Measurements from ENCODE around the gene SDR39U1. TPM values are rescaled to one million over a fixed set of nuclear protein-coding genes. Genes with fewer than 3 reads are reported as not detected.

The SDR39U1 gene
- polyA plus RNA-seq, 1 donor: 44.4 TPM

DNA sequence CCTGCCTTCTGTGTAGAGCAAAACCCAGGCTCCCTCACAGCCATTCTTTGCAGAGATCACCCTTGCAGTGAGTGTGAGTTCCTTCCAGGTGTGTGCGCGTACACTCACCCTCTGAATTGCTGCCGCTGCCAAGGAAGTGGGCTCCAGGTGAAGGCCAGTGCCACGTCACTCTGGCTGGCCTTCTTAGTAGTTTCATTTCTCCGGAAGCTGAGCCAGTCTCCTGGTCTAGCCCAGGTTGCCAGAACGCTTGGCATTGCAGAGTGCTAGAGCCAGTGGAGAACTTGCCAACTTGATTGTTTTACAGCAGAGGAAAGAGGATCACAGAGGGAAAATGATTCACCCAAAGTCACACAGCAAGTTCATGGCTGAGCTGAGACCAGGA is 24.1 kb downstream of the SDR39U1 start:
- WGBS (ENCODE audit: insufficient coverage, low lambda C conversion rate): no CpG with 5 or more reads among the region's 6 CpGs
- H3K27ac ChIP-seq (ENCODE audit: low read length): no peak overlapping the region
- no peaks in the 10 kb centered on the region for H3K27me3 ChIP-seq (ENCODE audit: control insufficient read depth, insufficient read depth, low read length)
- no peak for DNase-seq
- H3K4me1 ChIP-seq (ENCODE audit: control insufficient read depth, insufficient read depth, low read length): peaks cover 11% of the 10 kb centered on the region
- no peak overlapping the region for H3K4me3 ChIP-seq (ENCODE audit: low read length)
- H3K36me3 ChIP-seq (ENCODE audit: control insufficient read depth, insufficient read depth, low read length): peaks cover 22% of the 10 kb centered on the region
- H3K9me3 ChIP-seq (ENCODE audit: control insufficient read depth, low read depth, low read length): no peaks in the 10 kb centered on the region

DNA sequence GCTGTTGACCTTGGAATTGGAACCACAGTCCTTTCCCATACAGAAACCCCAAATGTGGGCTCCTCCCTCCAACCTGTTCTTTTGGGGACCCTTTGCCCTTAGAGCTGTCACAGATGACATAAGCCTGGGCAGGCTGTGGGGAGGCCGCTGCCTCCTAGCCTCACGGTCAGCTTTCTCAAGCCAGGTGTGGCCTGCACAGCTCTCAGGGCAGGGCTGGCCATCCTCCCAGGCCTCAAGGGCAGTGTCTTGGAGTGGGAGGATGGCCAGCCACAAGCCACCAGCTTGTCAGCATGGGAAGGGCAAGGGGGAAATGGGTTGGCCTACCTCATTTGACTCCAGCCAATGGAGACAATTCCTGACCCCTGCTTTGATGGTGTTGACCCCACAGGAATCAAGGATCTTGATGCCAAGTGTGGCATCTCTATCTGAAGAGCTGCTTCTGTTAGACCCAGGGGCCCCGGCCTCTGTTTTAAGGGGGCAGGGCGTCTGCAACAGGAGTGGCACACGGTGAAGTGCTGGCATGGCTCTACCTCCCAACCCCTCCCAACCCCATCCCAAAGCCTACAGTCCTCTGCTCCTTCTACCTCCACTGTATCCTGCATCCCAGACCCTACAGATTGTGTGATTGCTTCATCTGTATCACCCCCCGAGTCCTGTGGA is 24.6 kb downstream of the SDR39U1 start:
- no peak for DNase-seq
- WGBS (ENCODE audit: insufficient coverage, low lambda C conversion rate): no CpG with 5 or more reads among the region's 6 CpGs
- no peaks in the 10 kb centered on the region for H3K27me3 ChIP-seq (ENCODE audit: control insufficient read depth, insufficient read depth, low read length)
- peaks cover 27% of the 10 kb centered on the region for H3K36me3 ChIP-seq (ENCODE audit: control insufficient read depth, insufficient read depth, low read length)
- peaks cover 6% of the 10 kb centered on the region for H3K4me1 ChIP-seq (ENCODE audit: control insufficient read depth, insufficient read depth, low read length)
- no peaks in the 10 kb centered on the region for H3K9me3 ChIP-seq (ENCODE audit: control insufficient read depth, low read depth, low read length)
- H3K4me3 ChIP-seq (ENCODE audit: low read length): no peak overlapping the region
- no peak overlapping the region for H3K27ac ChIP-seq (ENCODE audit: low read length)

DNA sequence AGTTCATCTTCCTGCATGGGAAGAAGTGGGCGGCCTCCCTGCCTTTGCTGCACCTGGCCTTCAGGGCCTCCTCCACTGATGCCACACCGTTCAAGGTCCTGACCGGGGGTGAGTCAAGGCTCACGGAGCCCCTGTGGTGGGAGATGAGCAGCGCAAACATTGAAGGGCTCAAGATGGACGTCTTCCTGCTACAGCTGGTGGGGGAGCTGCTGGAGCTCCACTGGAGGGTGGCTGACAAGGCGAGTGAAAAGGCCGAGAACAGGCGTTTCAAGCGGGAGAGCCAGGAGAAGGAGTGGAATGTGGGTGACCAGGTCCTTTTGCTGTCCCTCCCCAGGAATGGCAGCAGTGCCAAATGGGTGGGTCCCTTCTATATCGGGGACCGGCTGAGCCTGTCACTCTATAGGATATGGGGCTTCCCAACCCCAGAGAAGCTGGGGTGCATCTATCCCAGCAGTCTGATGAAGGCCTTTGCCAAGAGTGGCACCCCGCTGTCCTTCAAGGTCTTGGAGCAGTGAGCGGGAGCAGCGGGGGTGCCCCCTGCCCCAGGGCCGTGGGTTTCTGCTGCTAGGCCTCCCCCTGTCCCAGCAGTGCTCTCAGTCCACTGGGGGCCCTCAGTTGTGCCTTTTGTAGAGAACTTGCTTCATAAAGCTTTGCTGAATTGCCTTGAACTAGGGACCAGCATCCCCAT is 25.5 kb downstream of the SDR39U1 start:
- Histone ChIP-seq H3K9me3 (ENCODE audit: control insufficient read depth, low read depth, low read length) (no peaks in the 10 kb centered on the region), H3K36me3 (ENCODE audit: control insufficient read depth, insufficient read depth, low read length) (peaks cover 36% of the 10 kb centered on the region), H3K4me3 (ENCODE audit: low read length) (no peak overlapping the region), H3K27ac (ENCODE audit: low read length) (no peak overlapping the region), H3K4me1 (ENCODE audit: control insufficient read depth, insufficient read depth, low read length) (no peaks in the 10 kb centered on the region), H3K27me3 (ENCODE audit: control insufficient read depth, insufficient read depth, low read length) (no peaks in the 10 kb centered on the region)
- no peak for DNase-seq
- no CpG with 5 or more reads among the region's 16 CpGs for WGBS (ENCODE audit: insufficient coverage, low lambda C conversion rate)

DNA sequence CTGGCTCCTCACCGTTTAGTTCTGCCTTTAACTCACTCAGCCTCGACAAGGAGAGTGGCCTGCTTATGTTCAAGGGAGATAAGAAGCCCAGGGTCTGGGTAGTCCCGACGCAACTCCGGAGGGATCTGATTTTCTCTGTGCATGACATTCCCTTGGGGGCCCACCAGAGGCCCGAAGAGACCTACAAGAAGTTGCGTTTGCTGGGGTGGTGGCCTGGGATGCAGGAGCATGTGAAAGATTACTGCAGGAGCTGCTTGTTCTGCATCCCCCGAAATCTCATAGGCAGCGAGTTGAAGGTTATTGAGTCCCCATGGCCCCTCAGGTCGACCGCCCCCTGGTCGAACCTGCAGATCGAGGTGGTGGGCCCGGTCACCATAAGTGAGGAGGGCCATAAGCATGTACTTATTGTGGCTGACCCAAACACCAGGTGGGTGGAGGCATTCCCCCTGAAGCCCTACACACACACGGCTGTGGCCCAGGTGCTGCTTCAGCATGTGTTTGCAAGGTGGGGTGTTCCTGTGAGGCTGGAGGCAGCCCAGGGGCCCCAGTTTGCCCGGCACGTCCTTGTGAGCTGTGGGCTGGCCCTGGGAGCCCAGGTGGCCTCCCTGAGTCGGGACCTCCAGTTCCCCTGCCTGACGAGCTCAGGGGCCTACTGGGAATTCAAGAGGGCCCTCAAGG is 26.2 kb downstream of the SDR39U1 start:
- no CpG with 5 or more reads among the region's 19 CpGs for WGBS (ENCODE audit: insufficient coverage, low lambda C conversion rate)
- DNase-seq: no peak
- Histone ChIP-seq H3K36me3 (ENCODE audit: control insufficient read depth, insufficient read depth, low read length) (peaks cover 41% of the 10 kb centered on the region), H3K9me3 (ENCODE audit: control insufficient read depth, low read depth, low read length) (no peaks in the 10 kb centered on the region), H3K27ac (ENCODE audit: low read length) (no peak overlapping the region), H3K4me3 (ENCODE audit: low read length) (no peak overlapping the region), H3K27me3 (ENCODE audit: control insufficient read depth, insufficient read depth, low read length) (no peaks in the 10 kb centered on the region), H3K4me1 (ENCODE audit: control insufficient read depth, insufficient read depth, low read length) (no peaks in the 10 kb centered on the region)

DNA sequence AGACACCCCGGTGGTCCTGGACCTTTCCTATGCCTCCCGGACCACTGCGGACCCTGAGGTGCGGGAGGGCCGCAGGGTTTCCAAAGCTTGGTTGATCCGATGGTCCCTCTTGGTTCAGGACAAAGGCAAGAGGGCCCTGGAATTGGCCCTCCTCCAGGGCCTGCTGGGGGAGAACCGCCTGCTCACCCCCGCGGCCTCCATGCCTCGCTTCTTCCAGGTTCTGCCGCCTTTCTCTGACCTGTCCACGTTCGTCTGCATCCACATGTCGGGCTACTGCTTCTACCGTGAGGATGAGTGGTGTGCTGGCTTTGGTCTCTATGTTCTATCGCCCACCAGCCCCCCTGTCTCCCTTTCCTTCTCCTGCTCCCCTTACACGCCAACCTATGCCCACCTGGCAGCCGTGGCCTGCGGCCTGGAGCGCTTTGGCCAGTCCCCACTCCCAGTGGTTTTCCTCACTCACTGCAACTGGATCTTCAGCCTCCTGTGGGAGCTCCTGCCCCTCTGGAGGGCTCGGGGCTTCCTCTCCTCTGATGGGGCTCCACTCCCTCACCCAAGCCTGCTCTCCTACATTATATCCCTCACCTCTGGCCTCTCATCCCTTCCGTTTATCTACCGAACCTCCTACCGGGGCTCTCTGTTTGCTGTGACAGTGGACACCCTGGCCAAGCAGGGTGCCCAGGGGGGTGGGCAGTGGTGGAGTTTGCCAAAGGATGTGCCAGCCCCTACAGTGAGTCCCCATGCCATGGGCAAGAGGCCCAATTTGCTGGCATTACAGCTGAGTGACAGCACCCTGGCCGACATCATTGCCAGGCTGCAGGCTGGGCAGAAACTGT is 26.9 kb downstream of the SDR39U1 start:
- no peak overlapping the region for H3K4me3 ChIP-seq (ENCODE audit: low read length)
- H3K4me1 ChIP-seq (ENCODE audit: control insufficient read depth, insufficient read depth, low read length): no peaks in the 10 kb centered on the region
- H3K27me3 ChIP-seq (ENCODE audit: control insufficient read depth, insufficient read depth, low read length): no peaks in the 10 kb centered on the region
- peaks cover 48% of the 10 kb centered on the region for H3K36me3 ChIP-seq (ENCODE audit: control insufficient read depth, insufficient read depth, low read length)
- DNase-seq: no peak
- H3K9me3 ChIP-seq (ENCODE audit: control insufficient read depth, low read depth, low read length): no peaks in the 10 kb centered on the region
- 100% methylated on average over 1 of the region's 25 CpGs for WGBS (ENCODE audit: insufficient coverage, low lambda C conversion rate)
- H3K27ac ChIP-seq (ENCODE audit: low read length): no peak overlapping the region

DNA sequence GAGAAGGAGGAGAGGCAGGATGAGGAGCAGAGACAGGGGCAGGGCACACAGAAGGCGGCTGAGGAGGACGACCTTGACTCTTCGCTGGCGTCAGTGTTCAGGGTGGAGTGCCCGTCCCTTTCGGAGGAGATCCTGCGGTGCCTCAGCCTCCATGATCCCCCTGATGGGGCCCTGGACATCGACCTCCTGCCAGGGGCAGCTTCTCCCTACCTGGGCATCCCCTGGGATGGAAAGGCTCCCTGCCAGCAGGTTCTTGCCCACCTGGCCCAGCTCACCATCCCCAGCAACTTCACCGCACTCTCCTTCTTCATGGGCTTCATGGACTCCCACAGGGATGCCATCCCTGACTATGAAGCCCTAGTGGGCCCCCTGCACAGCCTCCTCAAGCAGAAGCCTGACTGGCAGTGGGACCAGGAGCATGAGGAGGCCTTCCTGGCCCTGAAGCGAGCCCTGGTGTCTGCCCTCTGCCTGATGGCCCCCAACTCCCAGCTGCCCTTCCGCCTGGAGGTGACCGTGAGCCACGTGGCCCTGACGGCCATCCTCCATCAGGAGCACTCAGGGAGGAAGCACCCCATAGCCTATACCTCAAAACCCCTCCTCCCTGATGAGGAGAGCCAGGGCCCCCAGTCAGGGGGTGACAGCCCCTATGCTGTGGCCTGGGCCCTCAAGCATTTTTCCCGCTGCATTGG is 27.7 kb downstream of the SDR39U1 start:
- Histone ChIP-seq H3K9me3 (ENCODE audit: control insufficient read depth, low read depth, low read length) (no peaks in the 10 kb centered on the region), H3K36me3 (ENCODE audit: control insufficient read depth, insufficient read depth, low read length) (peaks cover 55% of the 10 kb centered on the region), H3K4me1 (ENCODE audit: control insufficient read depth, insufficient read depth, low read length) (no peaks in the 10 kb centered on the region), H3K4me3 (ENCODE audit: low read length) (no peak overlapping the region), H3K27ac (ENCODE audit: low read length) (no peak overlapping the region), H3K27me3 (ENCODE audit: control insufficient read depth, insufficient read depth, low read length) (no peaks in the 10 kb centered on the region)
- DNase-seq: no peak
- WGBS (ENCODE audit: insufficient coverage, low lambda C conversion rate): no CpG with 5 or more reads among the region's 15 CpGs

DNA sequence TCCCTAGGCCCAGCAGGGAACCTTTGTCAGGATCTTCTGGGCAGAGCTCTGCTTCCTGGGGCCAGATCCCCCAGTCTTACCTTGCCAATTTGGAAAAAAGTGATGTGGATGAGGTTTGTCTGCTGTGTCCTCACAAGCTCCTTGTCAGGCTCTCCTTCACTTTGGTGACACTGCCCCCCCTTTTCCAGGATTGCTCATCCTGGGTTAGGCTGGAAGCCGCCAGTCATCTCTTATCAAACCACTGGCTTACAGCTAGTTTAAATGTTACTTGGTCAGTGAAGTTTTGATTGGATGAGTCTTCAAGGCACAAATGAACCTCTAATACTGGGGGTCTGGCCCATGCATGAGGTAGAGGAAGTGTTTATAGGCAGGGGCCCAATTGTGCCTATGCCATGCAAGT is 28.5 kb downstream of the SDR39U1 start:
- Histone ChIP-seq H3K36me3 (ENCODE audit: control insufficient read depth, insufficient read depth, low read length) (peaks cover 63% of the 10 kb centered on the region), H3K4me1 (ENCODE audit: control insufficient read depth, insufficient read depth, low read length) (no peaks in the 10 kb centered on the region), H3K27me3 (ENCODE audit: control insufficient read depth, insufficient read depth, low read length) (no peaks in the 10 kb centered on the region), H3K4me3 (ENCODE audit: low read length) (no peak overlapping the region), H3K9me3 (ENCODE audit: control insufficient read depth, low read depth, low read length) (no peaks in the 10 kb centered on the region), H3K27ac (ENCODE audit: low read length) (no peak overlapping the region)
- no CpG with 5 or more reads among the region's 1 CpG for whole genome bisulfite sequencing (ENCODE audit: insufficient coverage, low lambda C conversion rate)
- DNase-seq: no peak

DNA sequence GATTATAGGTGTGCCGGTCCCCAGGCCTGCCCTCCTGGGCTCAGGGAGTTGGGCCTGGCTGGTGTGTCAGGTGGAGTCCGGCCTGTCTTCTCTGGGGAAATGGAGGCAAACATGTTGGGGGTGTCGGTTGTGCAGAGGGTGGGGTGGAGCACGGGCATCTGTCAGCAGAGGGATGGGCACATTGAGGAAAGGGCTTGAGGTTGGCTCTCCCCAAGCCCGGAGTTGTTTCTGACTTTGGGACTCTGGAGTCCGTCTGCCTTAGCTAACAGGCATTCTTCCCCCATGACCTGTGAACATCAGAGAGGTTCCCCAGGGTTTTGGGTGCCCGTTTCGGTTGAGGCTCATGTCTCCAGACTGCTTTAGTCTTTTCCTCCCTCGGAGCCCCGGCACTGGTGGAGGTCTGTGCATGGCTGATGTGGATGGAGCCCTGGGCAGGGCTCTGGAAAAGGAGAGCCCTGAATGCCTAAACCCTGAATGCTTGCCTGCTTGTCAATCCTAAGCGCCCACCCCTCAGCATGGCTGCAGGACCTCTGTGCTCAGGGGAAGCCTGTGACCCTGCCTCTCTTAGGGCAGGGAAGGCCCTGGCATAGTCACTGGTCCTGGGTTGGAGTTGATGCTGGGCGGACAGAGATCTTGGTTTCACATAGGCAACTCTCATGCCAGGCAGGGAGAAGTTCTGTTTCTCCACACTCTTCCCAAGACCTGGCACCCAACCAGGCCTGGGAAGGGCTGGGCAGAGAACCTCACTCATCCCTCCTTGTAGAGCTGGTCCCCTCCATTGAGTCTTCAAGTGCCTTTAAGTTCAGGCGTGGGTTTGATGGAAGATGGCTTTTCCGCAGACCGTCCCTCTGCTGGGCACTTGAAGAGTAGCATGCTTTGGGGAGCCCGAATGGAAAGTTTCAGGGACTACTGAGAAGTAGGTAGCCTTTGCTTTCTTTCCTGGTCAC is 30.9 kb downstream of the SDR39U1 start:
- Histone ChIP-seq H3K36me3 (ENCODE audit: control insufficient read depth, insufficient read depth, low read length) (peaks cover 86% of the 10 kb centered on the region), H3K27me3 (ENCODE audit: control insufficient read depth, insufficient read depth, low read length) (no peaks in the 10 kb centered on the region), H3K9me3 (ENCODE audit: control insufficient read depth, low read depth, low read length) (no peaks in the 10 kb centered on the region), H3K4me3 (ENCODE audit: low read length) (no peak overlapping the region), H3K4me1 (ENCODE audit: control insufficient read depth, insufficient read depth, low read length) (no peaks in the 10 kb centered on the region), H3K27ac (ENCODE audit: low read length) (no peak overlapping the region)
- no CpG with 5 or more reads among the region's 16 CpGs for WGBS (ENCODE audit: insufficient coverage, low lambda C conversion rate)
- peak in 1 of 2 donors; percentile 32 for DNase-seq

DNA sequence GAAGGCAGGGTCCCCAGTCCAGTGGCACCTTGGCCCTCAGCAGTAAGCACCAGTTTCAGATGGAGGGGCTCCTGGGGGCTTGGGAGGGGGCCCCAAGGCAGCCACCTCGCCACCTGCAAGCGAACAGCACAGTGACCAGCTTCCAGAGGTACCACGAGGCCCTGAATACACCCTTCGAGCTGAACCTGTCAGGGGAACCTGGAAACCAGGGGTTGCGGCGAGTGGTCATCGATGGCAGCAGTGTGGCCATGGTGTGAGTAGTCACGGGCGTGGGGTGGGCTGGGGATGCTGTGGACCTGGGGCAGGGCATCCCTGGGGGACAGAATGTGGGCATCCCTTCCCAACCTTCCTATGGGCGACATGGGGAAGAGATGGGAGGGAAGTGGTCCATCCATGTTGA is 32.6 kb downstream of the SDR39U1 start:
- H3K4me3 ChIP-seq (ENCODE audit: low read length): no peak overlapping the region
- no peak overlapping the region for H3K27ac ChIP-seq (ENCODE audit: low read length)
- H3K9me3 ChIP-seq (ENCODE audit: control insufficient read depth, low read depth, low read length): no peaks in the 10 kb centered on the region
- peaks cover 93% of the 10 kb centered on the region for H3K36me3 ChIP-seq (ENCODE audit: control insufficient read depth, insufficient read depth, low read length)
- WGBS (ENCODE audit: insufficient coverage, low lambda C conversion rate): no CpG with 5 or more reads among the region's 10 CpGs
- no peaks in the 10 kb centered on the region for H3K27me3 ChIP-seq (ENCODE audit: control insufficient read depth, insufficient read depth, low read length)
- no peak for DNase-seq
- no peaks in the 10 kb centered on the region for H3K4me1 ChIP-seq (ENCODE audit: control insufficient read depth, insufficient read depth, low read length)

Measured in large intestine (tissue), 3 donors.